HFFc6 (cell line): Measurements from ENCODE around the gene SYNGR3. TPM values are rescaled to one million over a fixed set of nuclear protein-coding genes. Genes with fewer than 3 reads are reported as not detected.
"Not testable (repeated sequence)": the region's sequence is repeated elsewhere in the genome, so short reads cannot be mapped to it uniquely, and the experiment has no call there.

Source experiments
- DNase-seq: peaks from one replicate; pipeline ENCODE4 v3.0.0-alpha.2; 2018
- H3K27ac Mint-ChIP-seq: 2 replicates; pipeline ENCODE4 v1.8.0; 2020; ENCODE audit warnings: mild to moderate bottlenecking, mixed read lengths
- H3K27me3 Mint-ChIP-seq: 2 replicates; pipeline ENCODE4 v1.8.0; 2021; ENCODE audit warnings: mild to moderate bottlenecking, moderate library complexity, mixed read lengths; ENCODE audit not compliant: insufficient read depth
- H3K36me3 Mint-ChIP-seq: 2 replicates; pipeline ENCODE4 v1.8.0; 2021; ENCODE audit warnings: low read depth, mixed read lengths
- H3K4me1 Mint-ChIP-seq: 2 replicates; pipeline ENCODE4 v1.8.0; 2020; ENCODE audit warnings: low read depth, mixed read lengths
- H3K4me3 Mint-ChIP-seq: 2 replicates; pipeline ENCODE4 v1.8.0; 2020; ENCODE audit warnings: mild to moderate bottlenecking, moderate library complexity, mixed read lengths
- H3K9me3 Mint-ChIP-seq: 2 replicates; pipeline ENCODE4 v1.8.0; 2020; ENCODE audit warnings: mild to moderate bottlenecking, mixed read lengths
- total RNA-seq, 6 experiments: library from RNA; stranded (reverse); fragmentation: NEBNext Ultra II Directional; extraction: Animal tissue kit (Norgen Biotek cat#: 25700); gene quantifications; 2 replicates in 1 of 6; 3 replicates in 5 of 6; pipeline ENCODE4 v1.2.3, GENCODE V29; 2021
- TF ChIP-seq, protein P1 (sequence below): fragments of 200-600 bp; sonication (generic); IDR thresholded peaks from 2 replicates; pipeline ENCODE4 v1.5.0; 2021; ENCODE audit warnings: antibody characterized with exemption, mild to moderate bottlenecking

Gene SYNGR3
- total RNA-seq, 6 experiments from 2014 or later = 0.96 to 1.4 (median 1.2) TPM

DNA sequence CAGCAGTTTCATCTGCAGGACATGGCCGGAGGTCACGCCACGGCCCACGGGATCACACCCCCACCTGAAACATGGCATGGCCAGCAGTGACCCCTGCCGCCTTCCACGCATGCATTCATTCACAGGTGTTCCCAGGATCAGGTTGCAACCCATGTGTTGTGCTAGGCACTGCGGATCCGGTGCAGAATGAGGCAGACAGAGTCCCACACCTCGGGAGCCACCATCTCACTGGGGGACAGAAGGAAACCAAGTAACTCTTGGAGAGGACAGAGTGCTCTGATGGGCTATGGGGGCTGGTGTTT is 42.5 kb upstream of the SYNGR3 start:
- H3K4me1 Mint-ChIP-seq = no peaks in the 10 kb centered on the region
- H3K27ac Mint-ChIP-seq = no peak overlapping the region
- H3K4me3 Mint-ChIP-seq = no peak overlapping the region
- no peaks in the 10 kb centered on the region for H3K36me3 Mint-ChIP-seq
- H3K9me3 Mint-ChIP-seq = no peaks in the 10 kb centered on the region
- TF ChIP-seq, protein P1, sequence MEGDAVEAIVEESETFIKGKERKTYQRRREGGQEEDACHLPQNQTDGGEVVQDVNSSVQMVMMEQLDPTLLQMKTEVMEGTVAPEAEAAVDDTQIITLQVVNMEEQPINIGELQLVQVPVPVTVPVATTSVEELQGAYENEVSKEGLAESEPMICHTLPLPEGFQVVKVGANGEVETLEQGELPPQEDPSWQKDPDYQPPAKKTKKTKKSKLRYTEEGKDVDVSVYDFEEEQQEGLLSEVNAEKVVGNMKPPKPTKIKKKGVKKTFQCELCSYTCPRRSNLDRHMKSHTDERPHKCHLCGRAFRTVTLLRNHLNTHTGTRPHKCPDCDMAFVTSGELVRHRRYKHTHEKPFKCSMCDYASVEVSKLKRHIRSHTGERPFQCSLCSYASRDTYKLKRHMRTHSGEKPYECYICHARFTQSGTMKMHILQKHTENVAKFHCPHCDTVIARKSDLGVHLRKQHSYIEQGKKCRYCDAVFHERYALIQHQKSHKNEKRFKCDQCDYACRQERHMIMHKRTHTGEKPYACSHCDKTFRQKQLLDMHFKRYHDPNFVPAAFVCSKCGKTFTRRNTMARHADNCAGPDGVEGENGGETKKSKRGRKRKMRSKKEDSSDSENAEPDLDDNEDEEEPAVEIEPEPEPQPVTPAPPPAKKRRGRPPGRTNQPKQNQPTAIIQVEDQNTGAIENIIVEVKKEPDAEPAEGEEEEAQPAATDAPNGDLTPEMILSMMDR = no peak
- no peak for DNase-seq
- peaks cover 9% of the 10 kb centered on the region for H3K27me3 Mint-ChIP-seq

DNA sequence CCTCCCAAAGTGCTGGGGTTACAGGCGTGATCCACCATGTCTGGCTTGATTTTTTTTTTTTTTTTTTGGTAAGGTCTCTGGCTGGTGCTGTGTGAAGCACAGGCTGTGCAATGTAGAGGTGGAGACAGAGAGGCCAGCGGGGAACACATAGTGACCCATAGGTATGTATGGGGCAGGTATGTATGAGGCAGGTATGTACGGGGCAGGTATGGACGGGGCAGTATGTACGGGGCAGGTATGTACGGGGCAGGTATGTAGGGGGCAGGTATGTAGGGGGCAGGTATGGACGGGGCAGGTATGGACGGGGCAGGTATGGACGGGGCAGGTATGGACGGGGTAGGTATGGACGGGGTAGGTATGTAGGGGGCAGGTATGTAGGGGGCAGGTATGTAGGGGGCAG is 40.3 kb upstream of the SYNGR3 start:
- Mint-ChIP-seq H3K4me3 (no peak overlapping the region), H3K36me3 (no peaks in the 10 kb centered on the region), H3K9me3 (no peaks in the 10 kb centered on the region), H3K4me1 (no peaks in the 10 kb centered on the region), H3K27me3 (peaks cover 7% of the 10 kb centered on the region), H3K27ac (no peak overlapping the region)
- TF ChIP-seq, protein P1 = no peak
- no peak for DNase-seq

DNA sequence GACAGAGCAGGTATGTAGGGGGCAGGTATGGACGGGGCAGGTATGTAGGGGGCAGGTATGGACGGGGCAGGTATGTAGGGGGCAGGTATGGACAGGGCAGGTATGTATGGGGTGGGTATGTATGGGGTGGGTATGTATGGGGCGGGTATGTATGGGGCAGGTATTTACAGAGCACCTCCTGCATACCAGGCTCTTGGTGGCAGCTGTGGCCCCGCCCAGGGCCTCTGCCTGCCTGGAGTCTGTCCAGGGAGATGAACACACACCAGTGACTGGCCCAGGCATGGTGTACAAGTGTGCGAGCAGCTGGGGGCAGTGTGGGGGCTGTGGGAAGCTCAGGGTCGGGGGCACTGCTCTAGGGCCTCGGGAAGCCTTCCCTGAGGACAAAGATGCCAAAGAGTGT is 39.7 kb upstream of the SYNGR3 start:
- DNase-seq = no peak
- Mint-ChIP-seq H3K36me3 (no peaks in the 10 kb centered on the region), H3K9me3 (no peaks in the 10 kb centered on the region), H3K27ac (no peak overlapping the region), H3K4me3 (no peak overlapping the region), H3K27me3 (peaks cover 9% of the 10 kb centered on the region), H3K4me1 (no peaks in the 10 kb centered on the region)
- TF ChIP-seq, protein P1 = no peak

DNA sequence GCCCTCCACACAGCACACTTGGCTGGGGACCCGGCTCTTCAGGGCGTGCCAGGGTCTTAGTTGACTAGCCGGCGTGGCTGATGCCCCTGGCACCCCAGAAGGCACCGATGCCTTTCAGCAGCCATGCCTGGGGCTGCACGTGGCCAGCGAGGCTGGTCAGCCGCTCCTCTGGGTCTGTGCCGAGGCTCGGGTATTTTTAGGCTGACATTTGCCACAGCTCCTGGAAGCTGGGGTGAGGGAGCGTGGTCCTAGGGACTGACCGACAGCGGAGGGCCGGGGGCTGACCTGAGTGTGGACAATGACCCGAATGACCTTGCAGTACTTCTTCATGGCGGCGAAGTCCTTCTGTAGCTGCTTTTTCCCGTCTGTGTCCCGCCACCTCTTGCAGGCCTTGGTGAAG is 39.2 kb upstream of the SYNGR3 start:
- DNase-seq = no peak
- no peak overlapping the region for H3K4me3 Mint-ChIP-seq

DNA sequence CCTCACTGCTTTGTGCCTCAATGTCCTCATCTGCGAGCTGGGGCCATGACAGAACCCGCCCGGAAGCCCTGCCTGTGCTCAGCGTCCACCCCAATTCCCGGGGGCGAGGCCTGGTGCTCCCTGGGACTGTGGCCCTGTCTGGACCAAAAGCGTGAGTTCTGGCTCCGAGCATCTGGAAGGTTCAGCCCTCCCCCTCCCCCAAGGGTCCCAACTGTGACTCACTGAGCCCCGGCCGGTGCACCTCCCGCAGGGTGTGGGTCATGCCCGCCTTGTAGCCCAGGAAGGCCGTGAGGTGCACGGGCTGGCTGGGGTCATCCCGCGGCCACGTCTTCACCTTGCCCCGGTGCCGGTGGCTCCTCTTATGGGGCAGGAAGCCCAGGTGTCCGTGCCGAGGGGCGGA is 36.0 kb upstream of the SYNGR3 start:
- Mint-ChIP-seq H3K4me1 (no peaks in the 10 kb centered on the region), H3K27me3 (peaks cover 21% of the 10 kb centered on the region), H3K4me3 (no peak overlapping the region), H3K9me3 (no peaks in the 10 kb centered on the region), H3K27ac (no peak overlapping the region), H3K36me3 (no peaks in the 10 kb centered on the region)
- no peak for DNase-seq
- TF ChIP-seq, protein P1 = no peak

More for the DNA sequence above, 39.2 kb upstream of the SYNGR3 start:
- Mint-ChIP-seq H3K27me3 (peaks cover 10% of the 10 kb centered on the region), H3K9me3 (no peaks in the 10 kb centered on the region), H3K27ac (no peak overlapping the region), H3K4me1 (no peaks in the 10 kb centered on the region), H3K36me3 (no peaks in the 10 kb centered on the region)
- TF ChIP-seq, protein P1 = no peak

DNA sequence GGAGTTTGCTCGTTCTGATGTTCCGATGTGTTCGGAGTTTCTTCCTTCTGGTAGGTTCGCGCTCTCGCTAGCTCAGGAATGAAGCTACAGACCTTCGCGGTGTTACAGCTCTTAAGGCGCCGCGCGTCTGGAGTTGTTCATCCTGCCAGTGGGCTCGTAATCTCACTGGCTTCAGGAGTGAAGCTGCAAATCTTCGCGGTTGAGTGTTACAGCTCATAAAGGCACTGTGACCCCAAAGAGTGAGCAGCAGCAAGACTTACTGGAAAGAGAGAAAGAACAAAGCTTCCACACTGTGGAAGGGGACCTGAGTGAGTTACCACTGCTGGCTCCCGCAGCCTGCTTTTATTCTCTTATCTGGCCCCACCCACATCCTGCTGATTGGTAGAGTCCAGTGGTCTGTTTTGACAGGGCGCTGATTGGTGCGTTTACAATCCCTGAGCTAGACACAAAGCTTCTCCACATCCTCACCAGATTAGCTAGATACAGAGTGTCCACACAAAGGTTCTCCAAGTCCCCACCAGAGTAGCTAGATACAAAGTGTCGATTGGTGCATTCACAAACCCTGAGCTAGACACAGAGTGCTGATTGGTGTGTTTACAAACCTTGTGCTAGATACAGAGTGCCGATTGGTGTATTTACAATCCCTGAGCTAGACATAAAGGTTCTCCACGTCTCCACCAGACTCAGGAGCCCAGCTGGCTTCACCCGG is 32.2 kb upstream of the SYNGR3 start:
- H3K4me3 Mint-ChIP-seq = not testable (repeated sequence)

DNA sequence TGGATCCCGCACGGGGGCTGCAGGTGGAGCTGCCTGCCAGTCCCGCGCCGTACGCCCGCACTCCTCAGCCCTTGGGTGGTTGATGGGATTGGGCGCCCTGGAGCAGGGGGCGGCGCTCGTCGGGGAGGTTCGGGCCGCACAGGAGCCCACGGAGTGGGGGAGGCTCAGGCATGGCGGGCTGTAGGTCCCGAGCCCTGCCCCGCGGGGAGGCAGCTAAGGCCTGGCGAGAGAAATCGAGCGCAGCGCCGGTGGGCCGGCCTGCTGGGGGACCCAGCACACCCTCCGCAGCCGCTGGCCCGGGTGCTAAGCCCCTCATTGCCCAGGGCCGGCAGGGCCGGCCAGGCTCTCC is 31.7 kb upstream of the SYNGR3 start:
- peaks cover 37% of the 10 kb centered on the region for H3K27me3 Mint-ChIP-seq

More for the DNA sequence above, 32.2 kb upstream of the SYNGR3 start:
- peaks cover 26% of the 10 kb centered on the region for H3K36me3 Mint-ChIP-seq
- not testable (repeated sequence) for DNase-seq, H3K27ac Mint-ChIP-seq
- H3K9me3 Mint-ChIP-seq = peaks cover 13% of the 10 kb centered on the region
- peaks cover 20% of the 10 kb centered on the region for H3K4me1 Mint-ChIP-seq
- H3K27me3 Mint-ChIP-seq = peaks cover 37% of the 10 kb centered on the region

More for the DNA sequence above, 31.7 kb upstream of the SYNGR3 start:
- not testable (repeated sequence) for H3K27ac Mint-ChIP-seq, DNase-seq, H3K4me3 Mint-ChIP-seq
- H3K4me1 Mint-ChIP-seq = peaks cover 24% of the 10 kb centered on the region
- peaks cover 31% of the 10 kb centered on the region for H3K36me3 Mint-ChIP-seq
- H3K9me3 Mint-ChIP-seq = peaks cover 16% of the 10 kb centered on the region
